Nephron (organoid): Measurements from ENCODE around the gene ADAMTS6.

Experiments used
- H3K27ac Mint-ChIP-seq, 3 experiments: 2 replicates each; pipeline ENCODE4 v1.8.0; 2020; ENCODE audit warnings: mixed read lengths in 3 of 3, mild to moderate bottlenecking in 2 of 3, moderate library complexity in 1 of 3
- H3K27me3 Mint-ChIP-seq: 2 replicates; pipeline ENCODE4 v1.8.0; 2021; ENCODE audit warnings: low read depth, mild to moderate bottlenecking, moderate library complexity, mixed read lengths
- H3K36me3 Mint-ChIP-seq: 2 replicates; pipeline ENCODE4 v1.8.0; 2020; ENCODE audit warnings: low read depth, mixed read lengths
- H3K4me1 Mint-ChIP-seq: 2 replicates; pipeline ENCODE4 v1.8.0; 2020; ENCODE audit warnings: mixed read lengths
- H3K4me3 Mint-ChIP-seq, 3 experiments: 2 replicates each; pipeline ENCODE4 v1.8.0; 2020; ENCODE audit warnings: mild to moderate bottlenecking in 3 of 3, mixed read lengths in 3 of 3, moderate library complexity in 2 of 3
- H3K9me3 Mint-ChIP-seq: 2 replicates; pipeline ENCODE4 v1.8.0; 2020; ENCODE audit warnings: mixed read lengths
- CTCF ChIP-seq, 3 experiments: fragments of 200-600 bp; sonication (generic); IDR thresholded peaks; one replicate each; pipeline ENCODE4 v1.5.0; 2021; ENCODE audit warnings: antibody characterized with exemption in 3 of 3; ENCODE audit not compliant: unreplicated experiment in 3 of 3

Gene ADAMTS6

GRCh38 chr5:65171645-65172044 lies 310.1 kb downstream of the ADAMTS6 start:
- H3K27ac Mint-ChIP-seq, result no peak overlapping the region
- no peak for TF ChIP-seq CTCF (IDR thresholded peaks at IDR 0.05; ENCODE audit: unreplicated experiment in 3 of 3)

GRCh38 chr5:65163698-65164097 lies 318.0 kb downstream of the ADAMTS6 start:
- no peaks in the 10 kb centered on the region for H3K27me3 Mint-ChIP-seq
- H3K9me3 Mint-ChIP-seq, result peaks cover 3% of the 10 kb centered on the region
- no peak overlapping the region for H3K4me3 Mint-ChIP-seq
- no peak overlapping the region for H3K27ac Mint-ChIP-seq
- H3K36me3 Mint-ChIP-seq, result no peaks in the 10 kb centered on the region
- TF ChIP-seq CTCF (IDR thresholded peaks at IDR 0.05; ENCODE audit: unreplicated experiment in 3 of 3), result no peak
- H3K4me1 Mint-ChIP-seq, result no peaks in the 10 kb centered on the region

More at GRCh38 chr5:65171645-65172044, 310.1 kb downstream of the ADAMTS6 start:
- Mint-ChIP-seq H3K4me1 (no peaks in the 10 kb centered on the region), H3K4me3 (no peak overlapping the region), H3K27me3 (no peaks in the 10 kb centered on the region), H3K9me3 (no peaks in the 10 kb centered on the region), H3K36me3 (peaks cover 12% of the 10 kb centered on the region)

- no peak for TF ChIP-seq CTCF (IDR thresholded peaks at IDR 0.05; ENCODE audit: unreplicated experiment in 3 of 3)
- H3K27me3 Mint-ChIP-seq, result no peaks in the 10 kb centered on the region
- no peak overlapping the region for H3K27ac Mint-ChIP-seq
- no peak overlapping the region for H3K4me3 Mint-ChIP-seq
- no peaks in the 10 kb centered on the region for H3K36me3 Mint-ChIP-seq
- H3K4me1 Mint-ChIP-seq, result no peaks in the 10 kb centered on the region
- H3K9me3 Mint-ChIP-seq, result peaks cover 3% of the 10 kb centered on the region
Measured at GRCh38 chr5:65161655-65162054, 320.1 kb downstream of the ADAMTS6 start.

- H3K9me3 Mint-ChIP-seq, result no peaks in the 10 kb centered on the region
- H3K4me1 Mint-ChIP-seq, result no peaks in the 10 kb centered on the region
- H3K27me3 Mint-ChIP-seq, result no peaks in the 10 kb centered on the region
- no peak overlapping the region for H3K27ac Mint-ChIP-seq
- TF ChIP-seq CTCF (IDR thresholded peaks at IDR 0.05; ENCODE audit: unreplicated experiment in 3 of 3), result no peak
- no peak overlapping the region for H3K4me3 Mint-ChIP-seq
- no peaks in the 10 kb centered on the region for H3K36me3 Mint-ChIP-seq
Measured at GRCh38 chr5:65157906-65158603, 323.7 kb downstream of the ADAMTS6 start.

- H3K9me3 Mint-ChIP-seq, result no peaks in the 10 kb centered on the region
- no peak for TF ChIP-seq CTCF (IDR thresholded peaks at IDR 0.05; ENCODE audit: unreplicated experiment in 3 of 3)
- H3K27ac Mint-ChIP-seq, result no peak overlapping the region
- H3K27me3 Mint-ChIP-seq, result no peaks in the 10 kb centered on the region
- no peaks in the 10 kb centered on the region for H3K36me3 Mint-ChIP-seq
- H3K4me1 Mint-ChIP-seq, result peaks cover 7% of the 10 kb centered on the region
- H3K4me3 Mint-ChIP-seq, result no peak overlapping the region
Measured at GRCh38 chr5:65156933-65157332, 324.8 kb downstream of the ADAMTS6 start.

- Mint-ChIP-seq H3K27me3 (no peaks in the 10 kb centered on the region), H3K4me1 (peaks cover 18% of the 10 kb centered on the region), H3K9me3 (no peaks in the 10 kb centered on the region), H3K4me3 (no peak overlapping the region), H3K36me3 (no peaks in the 10 kb centered on the region), H3K27ac (peak overlapping the region in 2 of 3 experiments; percentile 50 to 59)
- TF ChIP-seq CTCF (IDR thresholded peaks at IDR 0.05; ENCODE audit: unreplicated experiment in 3 of 3), result no peak
Measured at GRCh38 chr5:65152131-65152530, 329.6 kb downstream of the ADAMTS6 start.
